Measurements from ENCODE around the gene CDC42EP4. TPM values are rescaled to one million over a fixed set of nuclear protein-coding genes. Genes with fewer than 3 reads are reported as not detected.

The CDC42EP4 gene
- total and polyA plus RNA-seq, 8 donors: 23.2 to 93.3 (median 44.8) TPM

GRCh38 chr17:73234736-73235135 lies 77.1 kb downstream of the CDC42EP4 start:
- no peaks in the 10 kb centered on the region for H3K9me3 ChIP-seq
- intact Hi-C loops (cut with DNase I; ENCODE audit: low total_unique reads): no loop called here
- TF ChIP-seq EP300 (IDR thresholded peaks at IDR 0.05) (no peak), POLR2A (IDR thresholded peaks at IDR 0.05) (no peak), POLR2AphosphoS5 (IDR thresholded peaks at IDR 0.05) (no peak), CTCF (IDR thresholded peaks at IDR 0.05) (no peak)
- DNase-seq: peak in 1 of 2 donors; percentile 40
- peaks cover 12 to 65% (median 47%) of the 10 kb centered on the region in 4 donors for H3K4me1 ChIP-seq
- no peak overlapping the region for H3K4me3 ChIP-seq
- WGBS, 5 donors: 57 to 77% (median 70%) methylated on average over 10 of the region's 10 CpGs
- peaks cover 8 to 35% (median 24%) of the 10 kb centered on the region in 4 donors for H3K36me3 ChIP-seq
- no peaks in the 10 kb centered on the region for H3K27me3 ChIP-seq
- no peak overlapping the region for H3K27ac ChIP-seq

Other genes starting within 250 kb of the CDC42EP4 start
- gene SLC39A11, start 219.3 kb downstream of the CDC42EP4 start, total RNA-seq: 10 to 100 TPM in 4 of 5 donors, 1 to 10 TPM in 1; 7.0 to 62.0 (median 30.6) TPM
- gene SLC39A11, start 219.3 kb downstream of the CDC42EP4 start, polyA plus RNA-seq: 1 to 10 TPM; 5.2 to 8.4 (median 8.0) TPM
- gene SSTR2, start 147.0 kb downstream of the CDC42EP4 start, total RNA-seq: 10 to 100 TPM in 1 of 5 donors, 1 to 10 TPM in 2, under 1 TPM in 2; under 0.01 to 21.1 (median 1.1) TPM
- under 1 TPM; 0.38 to 0.76 (median 0.62) TPM for gene SSTR2, start 147.0 kb downstream of the CDC42EP4 start, polyA plus RNA-seq
- 10 to 100 TPM; 13.4 to 68.9 (median 25.9) TPM for gene COG1, start 118.9 kb downstream of the CDC42EP4 start, total RNA-seq
- gene COG1, start 118.9 kb downstream of the CDC42EP4 start, polyA plus RNA-seq: 10 to 100 TPM; 11.6 to 18.0 (median 15.4) TPM
- gene CPSF4L, start 50.1 kb downstream of the CDC42EP4 start, total RNA-seq: not detected
- not detected for gene CPSF4L, start 50.1 kb downstream of the CDC42EP4 start, polyA plus RNA-seq

Measured in stomach (tissue), 9 donors.